Hepatic stellate cell (primary cell): ENCODE data around the gene C5orf63.
"Not testable (repeated sequence)": the region's sequence is repeated elsewhere in the genome, so short reads cannot be mapped to it uniquely, and the experiment has no call there.

Experiments
- DNase-seq: peaks from one replicate; pipeline ENCODE4 v3.0.0; 2011; ENCODE audit warnings: low spot score

Gene C5orf63

DNA sequence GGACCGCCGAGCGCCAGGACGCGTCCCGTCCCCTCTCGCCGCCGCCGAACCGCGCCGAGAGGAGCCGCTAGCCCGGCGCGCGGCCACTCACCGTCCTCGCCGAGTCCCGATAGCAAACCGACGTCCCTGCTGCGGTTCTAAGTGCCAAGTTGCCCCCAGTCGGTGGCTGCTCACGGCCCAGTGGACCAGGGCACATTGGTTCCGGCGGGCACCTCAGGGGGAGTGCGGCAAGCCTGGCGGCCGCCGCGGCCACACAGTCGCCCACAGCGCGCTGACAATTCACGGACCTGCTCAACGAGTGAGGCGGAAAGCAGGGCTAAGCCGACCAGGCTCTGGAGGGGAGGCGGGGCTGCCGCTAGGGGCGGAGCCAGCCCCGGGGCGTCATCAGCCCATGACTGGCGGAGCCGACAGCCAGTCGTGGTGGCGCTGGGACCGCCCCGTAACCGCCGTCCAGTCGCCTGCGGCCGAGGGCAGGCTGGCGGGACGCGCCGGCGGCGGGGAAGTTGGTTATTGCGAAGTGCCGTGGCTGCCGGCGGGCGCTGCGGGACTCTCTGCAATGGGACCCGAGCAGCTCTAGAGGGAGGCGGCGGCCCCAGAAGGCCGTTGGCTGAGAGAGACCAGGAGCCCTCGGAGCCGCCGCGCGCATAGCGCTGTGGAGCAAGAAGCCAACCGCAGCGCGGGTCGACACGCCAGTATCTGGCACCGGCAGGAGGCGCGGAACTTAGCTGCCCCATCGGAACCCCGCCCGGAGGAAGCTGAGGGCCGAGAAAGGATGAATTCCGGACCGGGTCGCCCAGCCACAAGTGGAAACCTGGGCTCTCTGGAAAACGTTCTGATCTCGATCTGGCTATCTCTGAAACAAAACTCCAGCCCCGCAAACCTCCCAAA lies 42.8 kb downstream of the C5orf63 start, which contains the start of gene MARCHF3:
Gene MARCHF3, minus strand, starts transcription at position 300 of the 888 bp plus-strand sequence. CDS start 112,387 bp downstream, outside the sequence.
- peak; percentile 93 for DNase-seq

DNA sequence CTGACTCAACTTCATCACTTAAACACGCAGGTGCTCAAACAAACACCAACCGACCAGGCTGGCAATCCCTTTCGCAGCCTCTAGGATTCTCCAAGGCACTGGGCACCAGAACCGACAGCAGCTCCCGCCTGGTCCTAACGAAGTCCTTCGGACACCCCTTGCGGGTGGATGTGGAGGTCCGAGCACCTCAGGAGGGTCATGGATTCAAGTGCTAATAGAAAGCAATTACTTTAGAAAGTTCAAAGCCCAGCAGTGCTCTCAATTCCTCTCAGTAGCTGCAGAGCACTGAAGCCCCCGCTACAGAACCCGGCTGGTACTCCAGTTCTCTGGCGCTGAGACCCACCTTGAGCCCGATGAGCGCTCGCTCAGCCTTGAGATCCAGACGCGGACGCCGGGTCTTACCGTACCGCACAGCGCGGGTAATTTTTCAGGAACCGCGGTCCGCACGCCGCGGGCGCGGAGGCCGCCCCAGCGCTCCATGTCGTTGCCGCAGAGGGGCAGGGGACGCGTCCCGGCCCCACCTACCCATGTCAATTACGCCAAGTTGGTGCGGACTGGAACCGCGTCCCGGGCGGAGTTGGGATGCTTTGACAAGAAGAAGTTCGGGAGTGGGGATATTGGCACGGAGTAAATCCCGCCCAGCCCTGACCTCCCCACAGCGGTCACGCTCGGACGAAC lies 43.6 kb downstream of the C5orf63 start:
- peak; percentile 53 for DNase-seq

DNA sequence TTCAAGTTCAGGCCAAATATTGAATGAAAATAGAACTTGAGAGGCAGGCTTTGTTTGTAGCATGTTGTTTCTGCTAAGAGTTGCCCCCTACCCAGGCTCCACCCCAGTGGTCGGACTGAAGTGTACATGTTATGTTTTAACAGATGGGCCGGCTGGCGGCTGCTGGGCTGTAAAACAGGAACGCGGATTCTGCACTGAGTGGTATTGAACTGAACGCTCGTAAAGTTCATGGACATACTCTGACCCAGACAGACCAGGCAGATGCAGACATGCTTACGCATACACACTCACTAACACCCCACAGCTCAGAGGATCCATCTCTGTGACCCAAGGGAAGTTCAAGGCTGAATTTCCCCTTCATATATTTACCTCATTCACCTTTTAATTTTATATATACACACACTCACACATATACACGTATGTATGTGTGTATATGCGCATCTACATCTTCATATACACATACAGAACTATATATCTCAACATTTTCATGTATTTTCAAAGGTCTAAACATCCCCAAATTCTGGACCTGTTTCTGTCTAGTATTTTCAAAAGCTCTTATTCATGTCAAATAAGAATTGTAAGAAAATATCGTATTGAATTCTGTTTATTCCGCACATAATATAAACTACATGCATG lies 44.4 kb downstream of the C5orf63 start:
- no peak for DNase-seq

DNA sequence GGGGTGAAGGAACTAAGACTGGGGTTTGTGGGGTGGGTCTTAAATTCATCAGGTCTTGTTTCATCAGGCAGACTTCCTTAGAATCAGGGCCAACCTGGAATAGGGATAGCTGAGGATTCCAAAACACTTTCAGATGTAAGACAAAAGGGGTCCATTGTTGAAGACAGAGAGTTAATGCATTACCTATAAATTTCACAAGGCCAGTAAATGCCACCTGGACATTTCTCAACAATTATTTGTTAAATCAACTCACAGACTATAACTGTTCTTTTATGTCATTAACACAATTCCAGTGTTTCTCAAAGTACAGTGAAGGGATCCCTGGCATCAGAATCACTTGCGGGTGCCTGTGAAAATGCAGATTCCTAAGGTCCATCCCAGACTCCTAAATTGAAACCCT lies 45.8 kb downstream of the C5orf63 start:
- DNase-seq: no peak

DNA sequence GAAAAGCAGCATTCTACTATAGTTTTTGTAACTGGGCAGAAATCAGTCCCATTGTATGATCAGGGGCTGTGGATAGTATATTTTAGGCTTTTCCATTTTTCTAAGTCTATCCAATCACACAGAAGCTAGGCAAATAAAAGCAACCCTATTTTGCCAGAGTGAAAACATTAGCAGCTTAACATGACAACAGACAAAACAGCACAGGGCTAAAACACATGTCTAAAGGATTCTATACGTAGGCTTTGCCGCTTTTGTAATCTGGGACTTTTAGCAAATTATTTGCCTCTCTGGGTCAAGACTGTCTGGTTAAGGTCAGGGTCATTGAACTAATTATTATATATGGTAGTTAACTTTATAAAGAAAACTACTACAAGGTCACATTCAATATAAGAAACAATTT lies 47.1 kb downstream of the C5orf63 start:
- DNase-seq: no peak

DNA sequence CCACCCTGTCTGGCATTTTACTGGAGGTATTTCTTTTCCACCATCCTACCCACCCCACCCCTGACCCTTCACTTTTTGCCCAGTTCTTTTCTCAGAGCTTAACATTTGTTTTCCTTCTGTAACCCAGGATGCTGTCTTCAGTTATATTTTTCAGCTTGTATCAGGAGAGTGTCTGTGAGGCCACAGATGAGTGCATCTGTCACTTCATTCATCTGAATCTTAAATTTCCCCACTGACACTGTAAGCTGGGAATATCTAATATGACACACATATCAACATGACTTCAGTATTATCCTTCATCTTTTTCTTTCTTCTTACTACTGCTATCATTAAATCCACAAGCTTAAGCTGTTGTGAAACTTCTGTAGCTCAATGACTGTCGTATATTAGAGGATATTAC lies 47.8 kb downstream of the C5orf63 start:
- DNase-seq: no peak

DNA sequence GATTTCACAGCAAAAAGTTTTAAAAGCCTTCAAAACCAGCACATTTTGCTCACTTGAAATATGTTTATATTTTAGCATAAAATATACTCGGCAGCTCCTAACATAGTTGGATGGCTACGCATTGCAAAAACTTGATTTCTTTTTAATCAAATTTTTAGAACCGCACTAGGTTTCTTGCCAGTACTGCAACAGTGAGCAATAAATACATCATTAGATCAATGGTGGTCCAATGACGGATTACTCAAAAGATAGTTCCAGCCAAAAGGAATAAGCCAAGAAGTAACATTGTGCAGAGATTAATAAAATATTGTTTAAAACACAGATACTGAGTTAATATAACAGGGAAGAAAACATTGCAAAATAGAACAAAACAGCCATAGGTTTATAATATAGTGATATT lies 48.5 kb downstream of the C5orf63 start:
- no peak for DNase-seq

DNA sequence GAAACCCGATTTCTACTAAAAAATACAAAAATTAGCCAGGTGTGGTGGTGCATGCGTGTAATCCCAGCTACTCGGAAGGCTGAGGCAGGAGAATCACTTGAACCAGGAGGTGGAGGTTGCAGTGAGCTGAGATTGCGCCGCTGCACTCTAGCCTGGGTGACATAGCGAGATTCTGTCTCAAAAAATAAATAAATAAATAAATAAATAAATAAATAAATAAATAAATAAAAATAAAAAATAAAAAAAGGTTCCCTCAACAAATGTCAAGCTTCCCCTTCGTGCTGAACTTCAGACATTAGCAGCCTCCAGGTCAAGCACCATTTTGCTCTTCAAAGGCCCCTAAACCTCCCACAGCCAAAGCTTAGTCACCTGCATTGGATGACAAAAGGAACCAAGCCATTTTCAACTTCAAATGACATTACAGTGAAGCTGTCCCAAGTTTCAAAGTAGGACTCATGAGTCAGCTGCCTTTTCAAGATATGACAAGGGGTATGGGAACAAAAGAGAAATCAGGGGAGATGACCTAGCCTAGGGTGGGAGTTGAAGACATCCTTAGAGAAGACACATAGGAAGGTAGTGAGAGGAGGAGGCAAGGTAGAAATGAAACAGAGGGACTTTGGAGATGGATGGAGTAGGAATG lies 49.6 kb downstream of the C5orf63 start:
- not testable (repeated sequence) for DNase-seq

DNA sequence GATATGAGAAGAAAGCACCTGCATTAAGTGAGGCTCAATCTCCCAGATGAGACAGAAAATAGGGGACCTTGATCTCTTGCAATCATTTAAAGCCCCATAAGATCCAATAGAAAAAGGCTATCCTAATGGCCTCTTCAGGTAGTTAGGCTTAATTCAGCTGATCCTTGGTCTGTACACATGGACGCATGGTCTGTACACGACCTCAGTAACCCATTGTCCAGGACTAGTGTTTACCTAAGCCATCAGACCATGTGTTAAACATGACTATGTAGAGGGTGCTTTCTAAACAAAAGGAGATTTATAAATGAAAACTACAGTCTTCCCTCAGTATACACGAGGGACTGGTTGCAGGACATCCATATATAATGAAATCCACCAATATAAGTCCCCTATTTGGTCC lies 50.5 kb downstream of the C5orf63 start:
- no peak for DNase-seq

DNA sequence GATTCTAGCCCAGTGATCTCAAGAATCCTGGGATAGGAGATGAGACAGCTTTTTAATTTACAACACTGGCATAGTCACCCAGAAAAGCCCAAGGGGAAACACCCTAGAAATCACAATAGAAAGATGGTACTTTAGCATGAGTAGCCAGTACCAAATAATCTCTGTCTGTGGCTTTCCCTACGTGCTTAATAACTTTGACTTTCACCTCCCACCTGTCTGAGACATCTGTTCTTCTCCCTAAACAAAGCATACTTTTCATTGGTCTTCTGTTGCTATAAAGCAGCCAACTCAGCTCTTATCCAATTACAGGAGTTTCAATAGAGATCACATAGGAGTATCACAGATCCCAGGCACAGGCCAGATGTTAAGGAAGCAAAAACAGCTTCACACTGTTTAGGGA lies 53.4 kb downstream of the C5orf63 start:
- no peak for DNase-seq

DNA sequence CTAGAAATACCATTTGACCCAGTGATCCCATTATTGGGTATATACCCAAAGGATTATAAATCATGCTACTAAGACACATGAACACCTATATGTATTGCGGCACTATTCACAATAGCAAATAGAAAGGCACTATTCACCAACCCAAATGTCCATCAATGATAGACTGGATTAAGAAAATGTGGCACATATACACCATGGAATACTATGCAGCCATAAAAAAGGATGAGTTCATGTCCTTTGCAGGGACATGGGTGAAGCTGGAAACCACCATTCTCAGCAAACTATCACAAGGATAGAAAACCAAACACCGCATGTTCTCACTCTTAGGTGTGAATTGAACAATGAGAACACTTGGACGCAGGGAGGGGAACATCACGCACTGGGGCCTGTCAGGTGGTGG lies 56.6 kb downstream of the C5orf63 start:
- DNase-seq: not testable (repeated sequence)

DNA sequence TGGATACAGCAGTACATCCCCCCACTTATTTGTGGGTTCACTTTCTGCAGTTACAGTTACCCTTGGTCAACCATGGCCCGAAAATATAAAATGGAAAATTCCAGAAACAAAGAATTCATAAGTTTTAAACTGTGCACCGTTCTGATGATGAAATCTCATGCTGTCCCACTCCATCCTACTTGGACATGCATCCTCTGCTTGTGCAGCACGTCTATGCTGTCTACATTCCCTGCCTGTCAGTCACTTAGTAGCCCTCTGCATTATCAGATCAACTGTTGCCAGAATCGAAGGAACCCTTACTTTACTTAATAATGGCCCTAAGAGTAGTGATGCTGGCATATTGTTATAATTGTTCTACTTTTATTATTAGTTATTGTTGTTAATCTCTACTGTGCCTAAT lies 57.6 kb downstream of the C5orf63 start:
- no peak for DNase-seq

DNA sequence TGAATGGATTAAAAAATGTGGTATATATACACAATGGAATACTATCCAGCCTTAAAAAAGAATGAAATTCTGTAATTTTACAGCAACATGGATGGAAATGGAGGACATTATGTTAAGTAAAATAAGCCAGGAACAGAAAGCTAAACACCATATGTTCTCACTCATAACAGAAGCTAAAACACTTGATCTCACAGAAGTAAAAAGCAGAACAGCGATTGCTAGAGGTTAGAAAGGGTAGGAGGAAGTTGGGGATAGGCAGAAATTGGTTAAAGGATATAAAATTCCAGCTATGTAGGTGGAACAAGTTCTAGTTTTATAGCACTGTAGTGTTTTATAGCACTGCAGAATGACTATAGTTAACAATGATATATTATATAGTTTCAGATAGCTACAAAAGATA lies 58.7 kb downstream of the C5orf63 start:
- DNase-seq: no peak

DNA sequence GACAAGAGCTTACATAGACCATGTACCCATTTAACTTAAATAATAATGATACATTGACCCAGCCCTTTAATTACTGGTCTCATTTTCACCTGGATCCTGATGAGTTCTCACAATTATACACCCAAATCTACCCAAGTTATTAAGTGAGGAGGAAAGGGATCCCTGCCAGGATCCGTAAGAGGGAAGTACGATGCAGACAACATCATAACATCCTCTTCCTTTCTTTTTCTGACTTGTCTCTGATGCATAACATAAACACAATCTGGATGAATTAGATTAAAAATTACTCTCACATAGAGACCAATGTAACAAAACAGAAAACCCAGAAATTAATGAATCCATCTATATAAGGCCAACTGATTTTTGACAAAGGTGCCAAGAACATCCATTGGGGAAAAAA lies 59.9 kb downstream of the C5orf63 start:
- no peak for DNase-seq

DNA sequence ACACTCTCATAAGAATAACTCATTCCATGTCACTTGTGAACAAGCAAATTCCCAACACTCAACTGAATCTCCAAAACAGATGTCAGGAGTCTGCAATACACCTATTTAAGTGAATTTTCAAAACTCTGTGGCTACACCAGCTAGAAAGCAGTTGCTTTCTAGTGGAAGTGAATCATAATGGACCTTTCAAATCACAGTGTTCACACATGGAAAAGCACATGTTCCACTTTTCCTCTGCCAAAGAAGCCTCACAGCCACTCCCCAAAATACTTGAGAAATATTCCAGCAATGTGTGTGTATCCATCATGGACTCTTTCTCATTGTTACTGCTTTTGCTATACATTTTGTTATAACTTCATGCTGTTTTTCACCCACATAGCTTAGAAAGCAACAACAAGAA lies 60.4 kb downstream of the C5orf63 start:
- no peak for DNase-seq

DNA sequence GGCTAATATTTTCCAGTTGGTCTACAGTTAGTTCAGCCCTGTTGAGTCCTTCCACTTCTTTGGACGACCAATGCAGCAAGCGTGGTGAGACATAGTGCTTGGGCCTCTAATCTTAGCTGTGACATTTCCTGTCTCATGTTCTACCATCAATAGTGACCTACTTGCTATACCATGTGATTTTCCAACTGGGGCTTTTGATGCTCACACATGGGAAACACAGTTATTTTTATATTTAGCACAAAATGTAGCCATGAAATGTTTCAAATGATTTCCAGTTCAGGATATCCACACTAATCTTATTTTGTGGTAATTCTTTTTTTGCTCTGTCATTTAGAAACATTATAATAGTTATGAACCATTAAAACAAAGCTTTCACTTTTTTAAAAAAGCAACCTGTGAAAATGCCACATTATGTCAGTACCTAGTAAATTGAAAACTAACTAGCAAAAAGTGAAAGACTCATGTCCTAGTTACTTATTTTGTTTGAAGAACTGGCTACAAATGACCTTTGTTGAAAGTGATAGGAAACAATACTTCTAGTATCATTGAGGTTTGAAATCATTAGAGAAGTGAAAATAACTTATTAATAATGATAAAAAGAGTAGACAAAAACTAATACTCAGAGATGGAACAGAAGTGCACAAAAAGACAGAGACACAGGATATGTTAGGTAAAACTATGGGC lies 61.2 kb downstream of the C5orf63 start:
- DNase-seq: no peak

DNA sequence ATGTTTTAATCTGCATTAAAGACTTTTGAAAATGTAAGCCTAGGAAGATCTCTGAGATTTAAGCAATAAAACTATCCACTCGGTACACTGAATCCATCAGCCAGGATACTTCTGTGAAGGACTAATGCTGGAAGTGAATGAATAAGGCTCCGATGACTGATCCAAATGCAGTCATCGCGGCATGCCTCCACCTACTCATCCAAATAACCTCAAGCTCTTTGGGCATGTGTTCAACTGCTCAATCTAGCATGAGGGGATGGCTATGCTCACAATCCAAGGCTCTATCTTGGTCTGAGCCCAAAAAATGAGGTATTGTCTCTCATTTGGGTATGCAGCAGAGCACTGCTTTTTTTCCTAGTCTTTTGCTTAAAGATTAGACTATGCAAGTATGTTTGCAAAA lies 62.1 kb downstream of the C5orf63 start:
- peak; percentile 28 for DNase-seq

DNA sequence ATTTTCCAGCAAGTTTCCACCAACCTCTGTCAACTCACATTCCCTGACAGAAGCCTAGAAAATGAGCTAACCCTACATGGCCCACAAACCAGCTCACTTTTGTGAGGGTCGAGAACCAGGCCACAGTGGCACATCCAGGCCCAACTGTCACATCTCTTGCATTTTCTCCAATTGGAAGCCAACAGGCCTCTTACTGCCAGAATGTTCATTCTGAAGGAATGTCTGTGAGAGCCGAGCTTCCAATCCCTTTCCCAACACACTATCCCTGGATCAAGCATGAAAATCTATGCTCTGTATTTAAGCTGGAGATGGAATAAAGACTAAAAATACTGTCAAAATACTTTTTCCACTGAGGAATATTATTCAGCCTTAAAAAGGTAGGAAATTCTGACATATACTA lies 62.9 kb downstream of the C5orf63 start:
- DNase-seq: no peak

DNA sequence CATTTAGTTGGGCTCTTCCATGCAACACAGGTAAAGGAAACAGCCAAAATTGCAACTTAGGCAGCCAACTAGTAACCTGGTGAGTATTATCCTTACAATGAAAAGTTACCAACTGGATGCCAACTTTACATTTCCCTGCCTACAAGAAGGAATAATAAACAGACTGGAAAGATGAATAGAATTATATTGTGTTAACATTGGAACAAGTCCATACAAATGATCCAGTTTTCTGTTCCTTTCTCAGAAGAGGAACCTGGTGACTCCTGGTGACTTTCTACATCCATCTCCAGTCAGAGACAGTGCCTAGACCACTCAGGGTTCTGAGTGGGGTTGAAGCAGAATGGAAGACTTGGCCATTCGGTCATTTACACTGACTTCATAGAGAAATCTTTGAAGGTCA lies 63.5 kb downstream of the C5orf63 start:
- DNase-seq: no peak

DNA sequence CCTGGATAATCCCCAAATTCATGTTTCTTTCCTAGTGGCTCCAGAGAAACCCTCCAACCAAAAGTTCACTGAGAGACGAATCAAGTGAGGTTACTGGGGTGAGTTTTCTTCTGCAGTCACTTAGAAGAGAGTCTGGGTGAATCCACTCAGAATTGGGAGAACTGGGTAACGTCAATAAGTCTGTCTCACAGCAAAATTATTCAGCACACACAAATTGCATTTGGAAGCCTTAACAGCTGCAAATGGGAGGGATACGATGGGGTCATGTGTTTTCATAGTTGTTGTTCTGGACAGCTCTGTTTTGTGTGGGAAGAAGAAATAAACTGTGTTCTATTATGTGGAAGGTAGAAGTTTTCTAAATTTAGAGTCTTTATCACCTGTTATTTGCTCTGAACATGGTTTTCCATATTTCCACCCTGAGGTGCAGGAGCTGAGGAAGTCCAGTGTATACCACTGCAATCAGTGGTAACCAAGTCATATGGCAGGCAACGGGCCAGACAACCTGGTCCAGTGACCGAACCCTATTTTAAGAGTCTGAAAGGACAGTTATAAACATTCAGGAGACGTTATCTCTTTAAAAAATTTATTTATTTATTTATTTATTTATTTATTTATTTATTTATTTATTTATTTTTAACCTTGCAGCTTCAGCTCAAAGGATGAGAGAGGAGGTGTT lies 64.9 kb downstream of the C5orf63 start:
- no peak for DNase-seq

DNA sequence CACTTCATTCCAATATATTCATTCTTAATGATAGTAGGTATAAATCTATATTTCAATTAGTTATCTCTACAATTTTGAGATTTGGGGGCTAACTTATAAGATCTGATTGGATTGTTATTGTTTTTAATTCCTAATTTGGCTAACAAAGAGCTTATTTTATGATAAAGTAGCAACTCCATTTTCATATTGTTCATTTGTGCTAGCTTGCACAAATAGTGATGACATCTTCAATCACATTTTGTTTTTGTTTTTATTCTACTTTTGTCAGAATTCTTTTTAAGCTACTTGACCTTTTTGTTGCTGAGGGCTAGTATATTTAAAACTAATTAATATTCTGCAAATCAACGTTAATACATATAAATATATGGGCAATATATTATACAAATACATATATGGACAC lies 65.8 kb downstream of the C5orf63 start:
- DNase-seq: no peak
